ENCODE data around the gene EGLN3.

Gene EGLN3

DNA sequence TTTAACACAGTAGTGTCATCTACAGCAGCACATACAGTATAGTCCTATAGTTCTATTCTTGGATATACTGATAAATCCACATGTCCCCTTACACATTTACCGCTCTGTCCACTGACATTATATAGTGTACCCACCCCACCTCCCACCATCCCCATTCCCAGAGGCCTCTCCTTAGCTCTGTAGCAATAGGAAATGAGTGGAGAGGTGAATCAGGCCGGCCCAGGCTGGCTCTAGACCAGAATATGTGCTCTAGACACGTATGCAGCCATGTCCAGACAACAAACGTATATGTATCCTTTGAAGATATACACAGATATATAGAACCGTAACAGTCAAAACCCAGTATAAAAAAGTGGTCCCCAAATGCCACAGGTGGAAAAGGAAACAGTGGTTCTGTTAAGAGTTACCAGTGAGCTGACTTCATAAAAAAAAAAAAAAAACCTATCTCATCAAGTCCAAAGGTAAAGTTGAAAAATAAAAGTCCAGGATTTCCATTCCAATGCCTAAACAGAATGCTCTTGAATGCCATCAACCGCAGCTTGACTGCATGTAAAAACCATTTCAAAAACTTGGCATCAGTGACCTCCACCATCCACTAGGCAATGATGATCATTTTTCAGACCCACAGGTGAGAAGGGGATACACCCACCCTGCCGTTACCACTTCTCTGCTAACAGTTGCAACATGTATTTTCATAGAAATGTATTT lies 16.7 kb downstream of the EGLN3 start:
- H3K36me3 ChIP-seq (ENCODE audit: insufficient read depth, low read length), result no peaks in the 10 kb centered on the region
- no peaks in the 10 kb centered on the region for H3K27me3 ChIP-seq (ENCODE audit: insufficient read depth, low read length)
- H3K9ac ChIP-seq (ENCODE audit: low read length), result no peak overlapping the region
- no peak for TF ChIP-seq EZH2 (IDR thresholded peaks at IDR 0.05; ENCODE audit: borderline replicate concordance, low read length)
- H3K9me3 ChIP-seq (ENCODE audit: low read length), result no peaks in the 10 kb centered on the region
- H3K27ac ChIP-seq (ENCODE audit: low read depth, low read length, poor library complexity, severe bottlenecking), result no peak overlapping the region
- no peaks in the 10 kb centered on the region for H3F3A ChIP-seq (ENCODE audit: insufficient read depth, low read length)
- no peak overlapping the region for H3K4me3 ChIP-seq (ENCODE audit: low read depth, low read length, poor library complexity, severe bottlenecking)
- H2AFZ ChIP-seq (ENCODE audit: low read length), result no peak overlapping the region
- no peaks in the 10 kb centered on the region for H3K79me2 ChIP-seq (ENCODE audit: insufficient read depth, low read length)
- peaks cover 11% of the 10 kb centered on the region for H3K4me1 ChIP-seq (ENCODE audit: insufficient read depth, low read length, severe bottlenecking)
- no peak overlapping the region for H3K4me2 ChIP-seq (ENCODE audit: low read length)
- no peaks in the 10 kb centered on the region for H3K9me2 ChIP-seq (ENCODE audit: low read depth, low read length)
- no peaks in the 10 kb centered on the region for H4K20me1 ChIP-seq (ENCODE audit: insufficient read depth, low read length)

DNA sequence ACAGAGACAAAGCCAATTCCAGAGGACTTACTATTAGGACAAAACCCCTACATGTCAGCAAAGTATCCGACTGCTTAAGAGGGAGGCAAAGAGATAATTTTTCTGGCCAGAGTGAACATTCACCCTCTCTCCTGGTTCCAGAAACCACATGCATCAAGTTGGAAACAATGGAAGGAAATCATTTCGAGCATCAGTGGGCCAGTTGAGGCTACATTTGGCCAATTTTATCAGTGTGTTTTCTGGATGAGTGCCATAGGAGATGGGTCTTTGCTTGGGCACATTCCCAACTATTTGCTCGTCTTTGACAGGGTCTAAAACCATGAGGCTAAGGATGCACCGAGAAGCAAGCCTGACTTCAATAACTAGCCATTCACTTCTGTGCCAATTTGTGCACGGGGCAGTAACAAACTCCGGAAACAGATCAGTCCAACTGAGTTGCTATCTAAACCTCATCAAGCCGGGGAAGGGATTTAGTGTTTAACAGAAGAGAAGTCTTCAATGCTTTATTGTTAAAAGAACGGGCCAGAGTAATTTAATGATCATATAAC lies 17.4 kb downstream of the EGLN3 start:
- no peaks in the 10 kb centered on the region for H3K79me2 ChIP-seq (ENCODE audit: insufficient read depth, low read length)
- no peaks in the 10 kb centered on the region for H3K9me2 ChIP-seq (ENCODE audit: low read depth, low read length)
- H3K4me1 ChIP-seq (ENCODE audit: insufficient read depth, low read length, severe bottlenecking), result peaks cover 8% of the 10 kb centered on the region
- H2AFZ ChIP-seq (ENCODE audit: low read length), result no peak overlapping the region
- no peaks in the 10 kb centered on the region for H3F3A ChIP-seq (ENCODE audit: insufficient read depth, low read length)
- H3K4me3 ChIP-seq (ENCODE audit: low read depth, low read length, poor library complexity, severe bottlenecking), result no peak overlapping the region
- H3K27me3 ChIP-seq (ENCODE audit: insufficient read depth, low read length), result no peaks in the 10 kb centered on the region; the same call in 1 of the 2 replicates
- no peak for TF ChIP-seq EZH2 (IDR thresholded peaks at IDR 0.05; ENCODE audit: borderline replicate concordance, low read length)
- TF ChIP-seq, protein P1, sequence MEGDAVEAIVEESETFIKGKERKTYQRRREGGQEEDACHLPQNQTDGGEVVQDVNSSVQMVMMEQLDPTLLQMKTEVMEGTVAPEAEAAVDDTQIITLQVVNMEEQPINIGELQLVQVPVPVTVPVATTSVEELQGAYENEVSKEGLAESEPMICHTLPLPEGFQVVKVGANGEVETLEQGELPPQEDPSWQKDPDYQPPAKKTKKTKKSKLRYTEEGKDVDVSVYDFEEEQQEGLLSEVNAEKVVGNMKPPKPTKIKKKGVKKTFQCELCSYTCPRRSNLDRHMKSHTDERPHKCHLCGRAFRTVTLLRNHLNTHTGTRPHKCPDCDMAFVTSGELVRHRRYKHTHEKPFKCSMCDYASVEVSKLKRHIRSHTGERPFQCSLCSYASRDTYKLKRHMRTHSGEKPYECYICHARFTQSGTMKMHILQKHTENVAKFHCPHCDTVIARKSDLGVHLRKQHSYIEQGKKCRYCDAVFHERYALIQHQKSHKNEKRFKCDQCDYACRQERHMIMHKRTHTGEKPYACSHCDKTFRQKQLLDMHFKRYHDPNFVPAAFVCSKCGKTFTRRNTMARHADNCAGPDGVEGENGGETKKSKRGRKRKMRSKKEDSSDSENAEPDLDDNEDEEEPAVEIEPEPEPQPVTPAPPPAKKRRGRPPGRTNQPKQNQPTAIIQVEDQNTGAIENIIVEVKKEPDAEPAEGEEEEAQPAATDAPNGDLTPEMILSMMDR (IDR thresholded peaks at IDR 0.05; ENCODE audit: low read length), result no peak
- no peaks in the 10 kb centered on the region for H3K36me3 ChIP-seq (ENCODE audit: insufficient read depth, low read length)
- no peak overlapping the region for H3K27ac ChIP-seq (ENCODE audit: low read depth, low read length, poor library complexity, severe bottlenecking)
- H3K9ac ChIP-seq (ENCODE audit: low read length), result no peak overlapping the region
- no peaks in the 10 kb centered on the region for H3K9me3 ChIP-seq (ENCODE audit: low read length)
- H4K20me1 ChIP-seq (ENCODE audit: insufficient read depth, low read length), result no peaks in the 10 kb centered on the region
- H3K4me2 ChIP-seq (ENCODE audit: low read length), result no peak overlapping the region

DNA sequence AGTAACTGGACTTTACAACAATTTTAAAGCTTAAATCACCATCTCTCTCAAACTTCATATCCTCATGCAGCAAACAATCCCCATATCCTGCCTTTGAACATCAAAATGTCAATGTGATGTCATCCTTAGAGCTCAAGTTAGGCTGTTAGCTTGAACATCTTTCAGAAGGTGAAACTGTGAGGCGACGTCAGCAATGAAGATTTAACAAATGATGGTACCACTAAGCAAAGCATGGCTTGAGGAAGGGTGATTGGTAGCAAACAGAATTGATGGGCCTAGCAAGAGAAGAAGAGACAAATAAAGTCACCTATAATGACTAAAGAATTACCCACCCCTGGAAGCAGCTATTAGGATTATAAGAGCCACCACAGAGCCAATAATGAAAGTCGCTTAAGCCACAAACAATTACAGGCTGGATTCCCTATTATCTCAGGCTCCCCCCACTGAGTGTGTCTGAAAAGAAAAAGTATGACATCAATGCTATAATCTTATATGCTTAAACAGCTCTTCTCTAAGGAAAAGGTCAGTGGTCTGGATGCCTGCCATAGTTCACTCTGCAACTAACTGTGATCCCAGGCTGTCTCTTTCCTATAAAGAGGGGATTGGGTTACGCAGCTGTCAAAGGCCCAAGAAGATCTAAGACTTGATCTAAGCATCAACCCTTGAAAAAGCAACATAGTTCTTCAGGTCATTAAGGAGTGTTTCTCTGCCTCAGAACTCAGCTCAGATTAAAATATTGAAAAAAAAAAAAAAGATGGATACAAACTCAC lies 18.1 kb downstream of the EGLN3 start:
- H3K4me3 ChIP-seq (ENCODE audit: low read depth, low read length, poor library complexity, severe bottlenecking), result no peak overlapping the region

More for the DNA sequence above, 18.1 kb downstream of the EGLN3 start:
- H3K27me3 ChIP-seq (ENCODE audit: insufficient read depth, low read length), result no peaks in the 10 kb centered on the region; the same call in 1 of the 2 replicates
- H3K9me2 ChIP-seq (ENCODE audit: low read depth, low read length), result no peaks in the 10 kb centered on the region
- no peaks in the 10 kb centered on the region for H3K9me3 ChIP-seq (ENCODE audit: low read length)
- no peaks in the 10 kb centered on the region for H3K36me3 ChIP-seq (ENCODE audit: insufficient read depth, low read length)
- no peak for TF ChIP-seq EZH2 (IDR thresholded peaks at IDR 0.05; ENCODE audit: borderline replicate concordance, low read length)
- TF ChIP-seq, protein P1 (IDR thresholded peaks at IDR 0.05; ENCODE audit: low read length), result no peak
- no peaks in the 10 kb centered on the region for H3K79me2 ChIP-seq (ENCODE audit: insufficient read depth, low read length)
- no peaks in the 10 kb centered on the region for H4K20me1 ChIP-seq (ENCODE audit: insufficient read depth, low read length)
- H2AFZ ChIP-seq (ENCODE audit: low read length), result no peak overlapping the region
- no peak overlapping the region for H3K27ac ChIP-seq (ENCODE audit: low read depth, low read length, poor library complexity, severe bottlenecking)
- no peak overlapping the region for H3K4me2 ChIP-seq (ENCODE audit: low read length)
- H3F3A ChIP-seq (ENCODE audit: insufficient read depth, low read length), result no peaks in the 10 kb centered on the region
- H3K9ac ChIP-seq (ENCODE audit: low read length), result no peak overlapping the region
- H3K4me1 ChIP-seq (ENCODE audit: insufficient read depth, low read length, severe bottlenecking), result peaks cover under 1% of the 10 kb centered on the region

Data from OCI-LY1 (cell line).